WTC11 (cell line): ENCODE results near the gene LRRC47.

ENCODE experiments used
- MLX ChIP-seq: sonication (generic); formaldehyde crosslinking; IDR thresholded peaks from 2 replicates; pipeline ENCODE4 v1.8.1; 2023; ENCODE audit warnings: mild to moderate bottlenecking, missing genetic modification reagents, moderate library complexity
- ZNF317 ChIP-seq: sonication (generic); formaldehyde crosslinking; IDR thresholded peaks from 2 replicates; pipeline ENCODE4 v1.8.1; 2023; ENCODE audit warnings: low read depth, mild to moderate bottlenecking, moderate library complexity, missing genetic modification reagents, borderline replicate concordance

DNA sequence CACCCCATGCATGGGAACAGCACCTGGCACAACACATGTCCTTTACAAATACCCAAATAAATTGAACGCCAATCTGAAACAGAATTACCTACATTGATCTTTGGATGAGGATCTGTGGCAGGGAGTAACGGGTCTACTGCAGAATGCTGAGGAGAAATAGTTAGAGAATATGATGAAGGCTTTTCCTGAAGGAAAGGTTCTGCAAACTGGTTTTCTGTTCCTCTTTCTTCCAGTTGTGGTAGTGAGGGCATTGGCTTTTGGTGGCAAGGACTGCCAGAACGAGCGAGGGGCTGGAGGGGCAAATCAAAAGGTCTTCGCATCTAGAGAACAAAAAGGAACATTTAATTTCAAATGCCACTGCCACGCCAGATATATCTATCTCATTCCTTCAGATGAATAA lies 40.9 kb upstream of the LRRC47 start:
- no peak for TF ChIP-seq ZNF317
- no peak for TF ChIP-seq MLX (CRISPR knock-in tag)
